ENCODE measurements around the gene CENPM. TPM values are rescaled to one million over a fixed set of nuclear protein-coding genes. Genes with fewer than 3 reads are reported as not detected.

Gene CENPM
- total and polyA plus RNA-seq, 2 experiments from 2014 or later: 50.0 to 61.6 TPM

DNA sequence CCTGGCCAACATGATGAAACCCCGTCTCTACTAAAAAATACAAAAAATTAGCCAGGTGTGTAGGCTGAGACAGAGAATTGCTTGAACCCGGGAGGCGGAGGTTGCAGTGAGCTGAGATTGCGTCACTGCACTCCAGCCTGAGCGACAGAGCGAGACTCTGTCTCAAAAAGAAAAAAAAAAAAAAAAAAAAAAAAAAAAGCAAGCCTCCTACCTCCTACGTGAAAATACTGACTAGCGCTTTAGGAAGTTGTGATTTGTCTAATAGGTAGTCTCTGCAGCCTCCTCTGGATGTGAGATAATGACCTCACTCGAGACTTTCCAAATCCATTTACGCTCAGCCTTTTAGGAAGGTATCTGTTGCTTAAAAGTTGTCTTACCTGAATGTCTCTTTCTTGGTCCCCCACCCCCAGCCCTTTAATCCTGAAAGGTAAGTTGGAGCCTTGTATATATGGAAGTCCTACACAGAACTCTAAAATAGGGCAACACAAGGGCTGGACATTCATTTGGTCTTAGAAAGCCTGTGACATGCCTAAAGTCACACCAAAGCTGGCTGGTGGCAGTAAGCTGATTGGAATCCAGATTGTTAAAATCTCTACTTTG is 27.8 kb upstream of the CENPM start (continued):
- TF ChIP-seq, protein P1, sequence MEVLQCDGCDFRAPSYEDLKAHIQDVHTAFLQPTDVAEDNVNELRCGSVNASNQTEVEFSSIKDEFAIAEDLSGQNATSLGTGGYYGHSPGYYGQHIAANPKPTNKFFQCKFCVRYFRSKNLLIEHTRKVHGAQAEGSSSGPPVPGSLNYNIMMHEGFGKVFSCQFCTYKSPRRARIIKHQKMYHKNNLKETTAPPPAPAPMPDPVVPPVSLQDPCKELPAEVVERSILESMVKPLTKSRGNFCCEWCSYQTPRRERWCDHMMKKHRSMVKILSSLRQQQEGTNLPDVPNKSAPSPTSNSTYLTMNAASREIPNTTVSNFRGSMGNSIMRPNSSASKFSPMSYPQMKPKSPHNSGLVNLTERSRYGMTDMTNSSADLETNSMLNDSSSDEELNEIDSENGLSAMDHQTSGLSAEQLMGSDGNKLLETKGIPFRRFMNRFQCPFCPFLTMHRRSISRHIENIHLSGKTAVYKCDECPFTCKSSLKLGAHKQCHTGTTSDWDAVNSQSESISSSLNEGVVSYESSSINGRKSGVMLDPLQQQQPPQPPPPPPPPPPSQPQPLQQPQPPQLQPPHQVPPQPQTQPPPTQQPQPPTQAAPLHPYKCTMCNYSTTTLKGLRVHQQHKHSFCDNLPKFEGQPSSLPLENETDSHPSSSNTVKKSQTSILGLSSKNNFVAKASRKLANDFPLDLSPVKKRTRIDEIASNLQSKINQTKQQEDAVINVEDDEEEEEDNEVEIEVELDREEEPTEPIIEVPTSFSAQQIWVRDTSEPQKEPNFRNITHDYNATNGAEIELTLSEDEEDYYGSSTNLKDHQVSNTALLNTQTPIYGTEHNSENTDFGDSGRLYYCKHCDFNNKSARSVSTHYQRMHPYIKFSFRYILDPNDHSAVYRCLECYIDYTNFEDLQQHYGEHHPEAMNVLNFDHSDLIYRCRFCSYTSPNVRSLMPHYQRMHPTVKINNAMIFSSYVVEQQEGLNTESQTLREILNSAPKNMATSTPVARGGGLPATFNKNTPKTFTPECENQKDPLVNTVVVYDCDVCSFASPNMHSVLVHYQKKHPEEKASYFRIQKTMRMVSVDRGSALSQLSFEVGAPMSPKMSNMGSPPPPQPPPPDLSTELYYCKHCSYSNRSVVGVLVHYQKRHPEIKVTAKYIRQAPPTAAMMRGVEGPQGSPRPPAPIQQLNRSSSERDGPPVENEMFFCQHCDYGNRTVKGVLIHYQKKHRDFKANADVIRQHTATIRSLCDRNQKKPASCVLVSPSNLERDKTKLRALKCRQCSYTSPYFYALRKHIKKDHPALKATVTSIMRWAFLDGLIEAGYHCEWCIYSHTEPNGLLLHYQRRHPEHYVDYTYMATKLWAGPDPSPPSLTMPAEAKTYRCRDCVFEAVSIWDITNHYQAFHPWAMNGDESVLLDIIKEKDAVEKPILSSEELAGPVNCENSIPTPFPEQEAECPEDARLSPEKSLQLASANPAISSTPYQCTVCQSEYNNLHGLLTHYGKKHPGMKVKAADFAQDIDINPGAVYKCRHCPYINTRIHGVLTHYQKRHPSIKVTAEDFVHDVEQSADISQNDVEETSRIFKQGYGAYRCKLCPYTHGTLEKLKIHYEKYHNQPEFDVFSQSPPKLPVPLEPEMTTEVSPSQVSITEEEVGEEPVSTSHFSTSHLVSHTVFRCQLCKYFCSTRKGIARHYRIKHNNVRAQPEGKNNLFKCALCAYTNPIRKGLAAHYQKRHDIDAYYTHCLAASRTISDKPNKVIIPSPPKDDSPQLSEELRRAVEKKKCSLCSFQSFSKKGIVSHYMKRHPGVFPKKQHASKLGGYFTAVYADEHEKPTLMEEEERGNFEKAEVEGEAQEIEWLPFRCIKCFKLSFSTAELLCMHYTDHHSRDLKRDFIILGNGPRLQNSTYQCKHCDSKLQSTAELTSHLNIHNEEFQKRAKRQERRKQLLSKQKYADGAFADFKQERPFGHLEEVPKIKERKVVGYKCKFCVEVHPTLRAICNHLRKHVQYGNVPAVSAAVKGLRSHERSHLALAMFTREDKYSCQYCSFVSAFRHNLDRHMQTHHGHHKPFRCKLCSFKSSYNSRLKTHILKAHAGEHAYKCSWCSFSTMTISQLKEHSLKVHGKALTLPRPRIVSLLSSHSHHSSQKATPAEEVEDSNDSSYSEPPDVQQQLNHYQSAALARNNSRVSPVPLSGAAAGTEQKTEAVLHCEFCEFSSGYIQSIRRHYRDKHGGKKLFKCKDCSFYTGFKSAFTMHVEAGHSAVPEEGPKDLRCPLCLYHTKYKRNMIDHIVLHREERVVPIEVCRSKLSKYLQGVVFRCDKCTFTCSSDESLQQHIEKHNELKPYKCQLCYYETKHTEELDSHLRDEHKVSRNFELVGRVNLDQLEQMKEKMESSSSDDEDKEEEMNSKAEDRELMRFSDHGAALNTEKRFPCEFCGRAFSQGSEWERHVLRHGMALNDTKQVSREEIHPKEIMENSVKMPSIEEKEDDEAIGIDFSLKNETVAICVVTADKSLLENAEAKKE (CRISPR knock-in tag; IDR thresholded peaks at IDR 0.05): no peak
- TF ChIP-seq EZH2phosphoT487 (IDR thresholded peaks at IDR 0.05; ENCODE audit: unreplicated experiment) (no peak), STAT1 (IDR thresholded peaks at IDR 0.05; ENCODE audit: unreplicated experiment) (no peak), NANOG (IDR thresholded peaks at IDR 0.05; ENCODE audit: borderline replicate concordance) (no peak), POLR2AphosphoS5 (IDR thresholded peaks at IDR 0.05; ENCODE audit: low read depth) (no peak), JUNB (IDR thresholded peaks at IDR 0.05; ENCODE audit: unreplicated experiment) (no peak), ZNF331 (CRISPR knock-in tag; IDR thresholded peaks at IDR 0.05; ENCODE audit: low read depth) (no peak)
- TF ChIP-seq, protein P2, sequence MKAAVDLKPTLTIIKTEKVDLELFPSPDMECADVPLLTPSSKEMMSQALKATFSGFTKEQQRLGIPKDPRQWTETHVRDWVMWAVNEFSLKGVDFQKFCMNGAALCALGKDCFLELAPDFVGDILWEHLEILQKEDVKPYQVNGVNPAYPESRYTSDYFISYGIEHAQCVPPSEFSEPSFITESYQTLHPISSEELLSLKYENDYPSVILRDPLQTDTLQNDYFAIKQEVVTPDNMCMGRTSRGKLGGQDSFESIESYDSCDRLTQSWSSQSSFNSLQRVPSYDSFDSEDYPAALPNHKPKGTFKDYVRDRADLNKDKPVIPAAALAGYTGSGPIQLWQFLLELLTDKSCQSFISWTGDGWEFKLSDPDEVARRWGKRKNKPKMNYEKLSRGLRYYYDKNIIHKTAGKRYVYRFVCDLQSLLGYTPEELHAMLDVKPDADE (IDR thresholded peaks at IDR 0.05): no peak

- Histone ChIP-seq H3K27ac (ENCODE audit: low read depth) (no peak overlapping the region), H3K9me2 (ENCODE audit: insufficient read depth) (no peaks in the 10 kb centered on the region), H3K4me1 (ENCODE audit: insufficient read depth) (no peaks in the 10 kb centered on the region; the same call in 1 of the 2 replicates), H3F3A (replicated peaks; ENCODE audit: low read depth) (0 out of 2 replicates have a peak, but pooled peaks cover 4% of the 10 kb centered on the region), H3K4me3 (no peak overlapping the region), H3K79me2 (replicated peaks; ENCODE audit: insufficient read depth) (no peaks in the 10 kb centered on the region), H2AFZ (no peak overlapping the region), H3K27me3 (ENCODE audit: insufficient read depth) (peaks cover 30% of the 10 kb centered on the region), H3K36me3 (ENCODE audit: insufficient read depth) (no peaks in the 10 kb centered on the region), H3K4me2 (no peak overlapping the region), H4K20me1 (replicated peaks; ENCODE audit: insufficient read depth) (no peaks in the 10 kb centered on the region)
- Mint-ChIP-seq H3K36me3 (ENCODE audit: low read depth) (no peaks in the 10 kb centered on the region), H3K27ac (no peak overlapping the region), H3K4me1 (peaks cover 14% of the 10 kb centered on the region), H3K27me3 (ENCODE audit: insufficient read depth, low read depth, poor library complexity) (peaks cover 35% of the 10 kb centered on the region), H3K4me3 (no peak overlapping the region), H3K9me3 (peaks cover 2% of the 10 kb centered on the region; the same call in 1 of the 3 replicates)
- ATAC-seq (no peak), DNase-seq (ENCODE audit: low spot score) (no peak)
- TF ChIP-seq ZNF114 (CRISPR knock-in tag; IDR thresholded peaks at IDR 0.05) (no peak), REST (IDR thresholded peaks at IDR 0.05; ENCODE audit: unreplicated experiment) (no peak)
Observed at GRCh38 chr22:41971431-41971830, 24.5 kb upstream of the CENPM start.

Measured in GM23338 (cell line).